HepG2 (cell line): ENCODE results near the gene CDHR5. TPM values are rescaled to one million over a fixed set of nuclear protein-coding genes. Genes with fewer than 3 reads are reported as not detected.

ENCODE experiments used
- MAF1 ChIP-seq: sonication (generic); formaldehyde crosslinking; IDR thresholded peaks from 2 replicates; pipeline ENCODE4 v1.5.0; 2020; ENCODE audit warnings: missing genetic modification reagents, borderline replicate concordance
- POLR2AphosphoS5 ChIP-seq: IDR thresholded peaks from 2 replicates; pipeline ENCODE4 v1.6.1; 2012; ENCODE audit warnings: low read depth, low read length
- PTBP1 ChIP-seq: fragments of 200-400 bp; formaldehyde crosslinking; IDR thresholded peaks from 2 replicates; pipeline ENCODE4 v1.6.1; 2018; ENCODE audit warnings: low read length, low read depth; ENCODE audit not compliant: poor library complexity, severe bottlenecking
- SALL2 ChIP-seq: sonication (generic); formaldehyde crosslinking; IDR thresholded peaks from 2 replicates; pipeline ENCODE4 v1.8.1; 2023; ENCODE audit warnings: mild to moderate bottlenecking, missing genetic modification reagents, inconsistent platforms
- TBX2 ChIP-seq: sonication (generic); formaldehyde crosslinking; IDR thresholded peaks from 2 replicates; pipeline ENCODE4 v1.5.0; 2020; ENCODE audit warnings: missing genetic modification reagents, mild to moderate bottlenecking, borderline replicate concordance
- THAP11 ChIP-seq: IDR thresholded peaks from 2 replicates; pipeline ENCODE4 v1.6.1; 2016; ENCODE audit warnings: missing biosample characterization, missing genetic modification reagents
- ZFP36L2 ChIP-seq: sonication (generic); formaldehyde crosslinking; IDR thresholded peaks from 2 replicates; pipeline ENCODE4 v1.4.0; 2020; ENCODE audit warnings: missing genetic modification reagents
- ZFYVE20 ChIP-seq: sonication (generic); formaldehyde crosslinking; IDR thresholded peaks from 2 replicates; pipeline ENCODE4 v1.8.0; 2023; ENCODE audit warnings: low read depth, mild to moderate bottlenecking, moderate library complexity, missing genetic modification reagents, borderline replicate concordance
- ZHX2 ChIP-seq, 2 experiments: sonication (generic) in 1 of 2; formaldehyde crosslinking in 1 of 2; IDR thresholded peaks; 2 replicates each; pipeline versions ENCODE4 v1.6.1 to v1.9.0; 2014 to 2022; ENCODE audit warnings: antibody characterized with exemption in 1 of 2, borderline replicate concordance in 1 of 2, inconsistent platforms in 1 of 2, low read depth in 1 of 2, missing genetic modification reagents in 1 of 2
- ZNF331 ChIP-seq: sonication (generic); formaldehyde crosslinking; IDR thresholded peaks from 2 replicates; pipeline ENCODE4 v1.4.0; 2020; ENCODE audit warnings: missing genetic modification reagents
- ZNF503 ChIP-seq: sonication (generic); formaldehyde crosslinking; IDR thresholded peaks from 2 replicates; pipeline ENCODE4 v1.4.0; 2020; ENCODE audit warnings: missing genetic modification reagents
- ZNF597 ChIP-seq: sonication (generic); formaldehyde crosslinking; IDR thresholded peaks from 2 replicates; pipeline ENCODE4 v1.5.0; 2020; ENCODE audit warnings: missing genetic modification reagents
- ZNF746 ChIP-seq: sonication (generic); formaldehyde crosslinking; IDR thresholded peaks from 2 replicates; pipeline ENCODE4 v1.8.0; 2022; ENCODE audit warnings: mild to moderate bottlenecking, missing genetic modification reagents
- polyA plus RNA-seq, 8 experiments: library from polyadenylated mRNA; depleted of rRNA in 3 of 8; stranded (reverse) in 7 of 8; unstranded in 1 of 8; fragments of >200 nt; fragmentation: Illumina TruSeq in 4 of 8; extraction: Trizol in 4 of 8; gene quantifications; 2 replicates each; pipeline versions ENCODE4 v1.2.1 to v1.2.3, GENCODE V29; 2011 to 2016; ENCODE audit warnings: low read depth in 4 of 8, missing spikeins in 1 of 8, mixed read lengths in 1 of 8; ENCODE audit not compliant: insufficient read depth in 1 of 8
- total RNA-seq, 5 experiments: library from RNA; depleted of rRNA; stranded (reverse); fragments of >200 nt; fragmentation: Illumina TruSeq; extraction: Trizol; gene quantifications; 2 replicates each; pipeline ENCODE4 v1.2.3, GENCODE V29; 2016; ENCODE audit warnings: low read depth in 1 of 5
- TF ChIP-seq, protein P1 (sequence below): IDR thresholded peaks from 2 replicates; pipeline ENCODE4 v1.6.1; 2012; ENCODE audit warnings: low read length, improper control_type of control experiment

CDHR5 gene
- total and polyA plus RNA-seq, 2 of the 13 experiments (the other 11 are each of a cell fraction or from before 2014, with no cell fraction given): 0.46 to 0.71 TPM

DNA sequence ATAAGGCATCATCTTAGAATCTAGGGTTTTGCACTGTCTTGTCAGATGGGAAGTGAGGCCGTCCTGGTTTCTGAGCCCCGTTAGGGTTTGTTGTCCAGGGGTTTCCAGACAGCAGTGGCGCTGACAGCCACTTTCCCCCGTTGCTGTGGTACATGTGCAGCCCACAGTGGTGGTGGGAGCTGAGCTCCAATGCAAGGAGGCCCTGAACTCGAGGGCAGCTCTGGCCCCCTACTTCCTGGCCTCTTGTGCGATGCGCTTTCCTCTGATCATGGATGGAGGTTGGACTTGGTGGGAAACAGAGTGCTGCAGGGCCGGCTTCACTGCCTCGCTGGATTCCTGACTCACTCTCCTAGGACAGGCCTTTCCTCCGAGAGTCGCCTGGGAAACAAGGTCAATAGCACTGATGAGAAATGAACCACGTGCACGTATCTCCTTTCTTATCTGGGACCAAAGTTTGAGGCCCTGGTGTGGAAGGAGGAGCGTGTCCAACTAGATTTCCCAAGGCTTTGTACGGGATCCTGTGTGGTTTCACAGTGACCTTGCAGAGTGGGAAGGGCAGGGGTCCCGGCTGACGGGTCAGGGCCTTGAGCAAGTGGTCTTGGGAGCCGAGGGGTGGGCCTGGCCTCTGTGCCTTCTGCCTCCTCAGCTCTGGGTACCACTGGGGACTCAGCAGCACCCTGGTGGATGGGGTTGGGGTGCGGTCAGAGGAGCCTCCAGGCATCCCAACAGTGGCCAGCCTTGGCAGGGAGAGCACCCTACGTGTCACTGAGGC is 44.7 kb downstream of the CDHR5 start (continued):
- TF ChIP-seq, protein P1, sequence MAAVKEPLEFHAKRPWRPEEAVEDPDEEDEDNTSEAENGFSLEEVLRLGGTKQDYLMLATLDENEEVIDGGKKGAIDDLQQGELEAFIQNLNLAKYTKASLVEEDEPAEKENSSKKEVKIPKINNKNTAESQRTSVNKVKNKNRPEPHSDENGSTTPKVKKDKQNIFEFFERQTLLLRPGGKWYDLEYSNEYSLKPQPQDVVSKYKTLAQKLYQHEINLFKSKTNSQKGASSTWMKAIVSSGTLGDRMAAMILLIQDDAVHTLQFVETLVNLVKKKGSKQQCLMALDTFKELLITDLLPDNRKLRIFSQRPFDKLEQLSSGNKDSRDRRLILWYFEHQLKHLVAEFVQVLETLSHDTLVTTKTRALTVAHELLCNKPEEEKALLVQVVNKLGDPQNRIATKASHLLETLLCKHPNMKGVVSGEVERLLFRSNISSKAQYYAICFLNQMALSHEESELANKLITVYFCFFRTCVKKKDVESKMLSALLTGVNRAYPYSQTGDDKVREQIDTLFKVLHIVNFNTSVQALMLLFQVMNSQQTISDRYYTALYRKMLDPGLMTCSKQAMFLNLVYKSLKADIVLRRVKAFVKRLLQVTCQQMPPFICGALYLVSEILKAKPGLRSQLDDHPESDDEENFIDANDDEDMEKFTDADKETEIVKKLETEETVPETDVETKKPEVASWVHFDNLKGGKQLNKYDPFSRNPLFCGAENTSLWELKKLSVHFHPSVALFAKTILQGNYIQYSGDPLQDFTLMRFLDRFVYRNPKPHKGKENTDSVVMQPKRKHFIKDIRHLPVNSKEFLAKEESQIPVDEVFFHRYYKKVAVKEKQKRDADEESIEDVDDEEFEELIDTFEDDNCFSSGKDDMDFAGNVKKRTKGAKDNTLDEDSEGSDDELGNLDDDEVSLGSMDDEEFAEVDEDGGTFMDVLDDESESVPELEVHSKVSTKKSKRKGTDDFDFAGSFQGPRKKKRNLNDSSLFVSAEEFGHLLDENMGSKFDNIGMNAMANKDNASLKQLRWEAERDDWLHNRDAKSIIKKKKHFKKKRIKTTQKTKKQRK: no peak
- TF ChIP-seq ZHX2 (IDR thresholded peaks at IDR 0.05; ENCODE audit: low read depth): no peak
- TF ChIP-seq ZHX2 (CRISPR knock-in tag; IDR thresholded peaks at IDR 0.05; ENCODE audit: borderline replicate concordance): no peak
- no peak for TF ChIP-seq SALL2 (CRISPR knock-in tag)
- no peak for TF ChIP-seq ZFYVE20
- TF ChIP-seq ZNF503 (CRISPR knock-in tag): no peak
- TF ChIP-seq THAP11: peak; percentile 49; the same call in 1 of the 2 replicates
- TF ChIP-seq MAF1: no peak
- TF ChIP-seq ZNF746 (CRISPR knock-in tag): no peak
- no peak for TF ChIP-seq ZFP36L2 (CRISPR knock-in tag)
- TF ChIP-seq PTBP1: no peak
- TF ChIP-seq TBX2: no peak
- no peak; the same call in 1 of the 2 replicates for TF ChIP-seq ZNF331 (CRISPR knock-in tag)
- no peak for TF ChIP-seq ZNF597 (CRISPR knock-in tag)
- no peak for TF ChIP-seq POLR2AphosphoS5
